ENCODE results near the gene SEMA5B. TPM values are rescaled to one million over a fixed set of nuclear protein-coding genes. Genes with fewer than 3 reads are reported as not detected.

The SEMA5B gene
- total and polyA plus RNA-seq, 2 experiments from 2014 or later, result 8.0 to 26.8 TPM

- H3K36me3 Mint-ChIP-seq (ENCODE audit: low read depth), result no peaks in the 10 kb centered on the region
- H3F3A ChIP-seq (replicated peaks; ENCODE audit: low read depth), result no peaks in the 10 kb centered on the region
- peaks cover 9% of the 10 kb centered on the region for H3K27me3 Mint-ChIP-seq (ENCODE audit: insufficient read depth, low read depth, poor library complexity)
- H3K36me3 ChIP-seq (ENCODE audit: insufficient read depth), result no peaks in the 10 kb centered on the region
- no peak overlapping the region for H2AFZ ChIP-seq
- H3K79me2 ChIP-seq (replicated peaks; ENCODE audit: insufficient read depth), result no peaks in the 10 kb centered on the region
- H3K27ac ChIP-seq (ENCODE audit: low read depth), result no peak overlapping the region
- no peak overlapping the region for H3K4me3 Mint-ChIP-seq
- no peak overlapping the region for H3K4me2 ChIP-seq
- no peaks in the 10 kb centered on the region for H3K9me3 Mint-ChIP-seq
- DNase-seq (ENCODE audit: low spot score), result no peak
- H3K4me1 Mint-ChIP-seq, result no peaks in the 10 kb centered on the region; the same call in 2 of the 3 replicates
- H3K4me1 ChIP-seq (ENCODE audit: insufficient read depth), result no peaks in the 10 kb centered on the region
- H3K4me3 ChIP-seq, result no peak overlapping the region
- TF ChIP-seq, protein P1, sequence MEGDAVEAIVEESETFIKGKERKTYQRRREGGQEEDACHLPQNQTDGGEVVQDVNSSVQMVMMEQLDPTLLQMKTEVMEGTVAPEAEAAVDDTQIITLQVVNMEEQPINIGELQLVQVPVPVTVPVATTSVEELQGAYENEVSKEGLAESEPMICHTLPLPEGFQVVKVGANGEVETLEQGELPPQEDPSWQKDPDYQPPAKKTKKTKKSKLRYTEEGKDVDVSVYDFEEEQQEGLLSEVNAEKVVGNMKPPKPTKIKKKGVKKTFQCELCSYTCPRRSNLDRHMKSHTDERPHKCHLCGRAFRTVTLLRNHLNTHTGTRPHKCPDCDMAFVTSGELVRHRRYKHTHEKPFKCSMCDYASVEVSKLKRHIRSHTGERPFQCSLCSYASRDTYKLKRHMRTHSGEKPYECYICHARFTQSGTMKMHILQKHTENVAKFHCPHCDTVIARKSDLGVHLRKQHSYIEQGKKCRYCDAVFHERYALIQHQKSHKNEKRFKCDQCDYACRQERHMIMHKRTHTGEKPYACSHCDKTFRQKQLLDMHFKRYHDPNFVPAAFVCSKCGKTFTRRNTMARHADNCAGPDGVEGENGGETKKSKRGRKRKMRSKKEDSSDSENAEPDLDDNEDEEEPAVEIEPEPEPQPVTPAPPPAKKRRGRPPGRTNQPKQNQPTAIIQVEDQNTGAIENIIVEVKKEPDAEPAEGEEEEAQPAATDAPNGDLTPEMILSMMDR (conservative IDR thresholded peaks at IDR 0.05; ENCODE audit: low read depth in 2 of 2), result no peak
- TF ChIP-seq ZNF114 (CRISPR knock-in tag; IDR thresholded peaks at IDR 0.05) (no peak), ETS1 (IDR thresholded peaks at IDR 0.05) (no peak), POLR2AphosphoS5 (IDR thresholded peaks at IDR 0.05; ENCODE audit: low read depth) (no peak)
- TF ChIP-seq, protein P2, sequence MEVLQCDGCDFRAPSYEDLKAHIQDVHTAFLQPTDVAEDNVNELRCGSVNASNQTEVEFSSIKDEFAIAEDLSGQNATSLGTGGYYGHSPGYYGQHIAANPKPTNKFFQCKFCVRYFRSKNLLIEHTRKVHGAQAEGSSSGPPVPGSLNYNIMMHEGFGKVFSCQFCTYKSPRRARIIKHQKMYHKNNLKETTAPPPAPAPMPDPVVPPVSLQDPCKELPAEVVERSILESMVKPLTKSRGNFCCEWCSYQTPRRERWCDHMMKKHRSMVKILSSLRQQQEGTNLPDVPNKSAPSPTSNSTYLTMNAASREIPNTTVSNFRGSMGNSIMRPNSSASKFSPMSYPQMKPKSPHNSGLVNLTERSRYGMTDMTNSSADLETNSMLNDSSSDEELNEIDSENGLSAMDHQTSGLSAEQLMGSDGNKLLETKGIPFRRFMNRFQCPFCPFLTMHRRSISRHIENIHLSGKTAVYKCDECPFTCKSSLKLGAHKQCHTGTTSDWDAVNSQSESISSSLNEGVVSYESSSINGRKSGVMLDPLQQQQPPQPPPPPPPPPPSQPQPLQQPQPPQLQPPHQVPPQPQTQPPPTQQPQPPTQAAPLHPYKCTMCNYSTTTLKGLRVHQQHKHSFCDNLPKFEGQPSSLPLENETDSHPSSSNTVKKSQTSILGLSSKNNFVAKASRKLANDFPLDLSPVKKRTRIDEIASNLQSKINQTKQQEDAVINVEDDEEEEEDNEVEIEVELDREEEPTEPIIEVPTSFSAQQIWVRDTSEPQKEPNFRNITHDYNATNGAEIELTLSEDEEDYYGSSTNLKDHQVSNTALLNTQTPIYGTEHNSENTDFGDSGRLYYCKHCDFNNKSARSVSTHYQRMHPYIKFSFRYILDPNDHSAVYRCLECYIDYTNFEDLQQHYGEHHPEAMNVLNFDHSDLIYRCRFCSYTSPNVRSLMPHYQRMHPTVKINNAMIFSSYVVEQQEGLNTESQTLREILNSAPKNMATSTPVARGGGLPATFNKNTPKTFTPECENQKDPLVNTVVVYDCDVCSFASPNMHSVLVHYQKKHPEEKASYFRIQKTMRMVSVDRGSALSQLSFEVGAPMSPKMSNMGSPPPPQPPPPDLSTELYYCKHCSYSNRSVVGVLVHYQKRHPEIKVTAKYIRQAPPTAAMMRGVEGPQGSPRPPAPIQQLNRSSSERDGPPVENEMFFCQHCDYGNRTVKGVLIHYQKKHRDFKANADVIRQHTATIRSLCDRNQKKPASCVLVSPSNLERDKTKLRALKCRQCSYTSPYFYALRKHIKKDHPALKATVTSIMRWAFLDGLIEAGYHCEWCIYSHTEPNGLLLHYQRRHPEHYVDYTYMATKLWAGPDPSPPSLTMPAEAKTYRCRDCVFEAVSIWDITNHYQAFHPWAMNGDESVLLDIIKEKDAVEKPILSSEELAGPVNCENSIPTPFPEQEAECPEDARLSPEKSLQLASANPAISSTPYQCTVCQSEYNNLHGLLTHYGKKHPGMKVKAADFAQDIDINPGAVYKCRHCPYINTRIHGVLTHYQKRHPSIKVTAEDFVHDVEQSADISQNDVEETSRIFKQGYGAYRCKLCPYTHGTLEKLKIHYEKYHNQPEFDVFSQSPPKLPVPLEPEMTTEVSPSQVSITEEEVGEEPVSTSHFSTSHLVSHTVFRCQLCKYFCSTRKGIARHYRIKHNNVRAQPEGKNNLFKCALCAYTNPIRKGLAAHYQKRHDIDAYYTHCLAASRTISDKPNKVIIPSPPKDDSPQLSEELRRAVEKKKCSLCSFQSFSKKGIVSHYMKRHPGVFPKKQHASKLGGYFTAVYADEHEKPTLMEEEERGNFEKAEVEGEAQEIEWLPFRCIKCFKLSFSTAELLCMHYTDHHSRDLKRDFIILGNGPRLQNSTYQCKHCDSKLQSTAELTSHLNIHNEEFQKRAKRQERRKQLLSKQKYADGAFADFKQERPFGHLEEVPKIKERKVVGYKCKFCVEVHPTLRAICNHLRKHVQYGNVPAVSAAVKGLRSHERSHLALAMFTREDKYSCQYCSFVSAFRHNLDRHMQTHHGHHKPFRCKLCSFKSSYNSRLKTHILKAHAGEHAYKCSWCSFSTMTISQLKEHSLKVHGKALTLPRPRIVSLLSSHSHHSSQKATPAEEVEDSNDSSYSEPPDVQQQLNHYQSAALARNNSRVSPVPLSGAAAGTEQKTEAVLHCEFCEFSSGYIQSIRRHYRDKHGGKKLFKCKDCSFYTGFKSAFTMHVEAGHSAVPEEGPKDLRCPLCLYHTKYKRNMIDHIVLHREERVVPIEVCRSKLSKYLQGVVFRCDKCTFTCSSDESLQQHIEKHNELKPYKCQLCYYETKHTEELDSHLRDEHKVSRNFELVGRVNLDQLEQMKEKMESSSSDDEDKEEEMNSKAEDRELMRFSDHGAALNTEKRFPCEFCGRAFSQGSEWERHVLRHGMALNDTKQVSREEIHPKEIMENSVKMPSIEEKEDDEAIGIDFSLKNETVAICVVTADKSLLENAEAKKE (CRISPR knock-in tag; IDR thresholded peaks at IDR 0.05), result no peak
- no peak for ATAC-seq
- H3K27me3 ChIP-seq (ENCODE audit: insufficient read depth), result peaks cover 29% of the 10 kb centered on the region
- H3K27ac Mint-ChIP-seq, result no peak overlapping the region
- H4K20me1 ChIP-seq (replicated peaks; ENCODE audit: insufficient read depth), result no peaks in the 10 kb centered on the region; the same call in 1 of the 2 replicates
- no peaks in the 10 kb centered on the region for H3K9me2 ChIP-seq (ENCODE audit: insufficient read depth)
These were observed 106.6 kb downstream of the SEMA5B start for GRCh38 chr3:122920986-122921385.
